Renal cortical epithelial cell (primary cell): Measurements from ENCODE around the gene RBBP5. TPM values are rescaled to one million over a fixed set of nuclear protein-coding genes. Genes with fewer than 3 reads are reported as not detected.

ENCODE experiments used
- DNase-seq: peaks from one replicate; pipeline ENCODE4 v3.0.0-alpha.2; 2011; ENCODE audit warnings: low read depth
- total RNA-seq: library from RNA; depleted of rRNA; stranded (reverse); fragments of >200 nt; gene quantifications from 2 replicates; pipeline ENCODE4 v1.2.3, GENCODE V29; 2014

RBBP5 gene
- total RNA-seq, 1 donor from 2014 or later: 33.1 TPM

- no peak for DNase-seq
Measured at GRCh38 chr1:205075642-205076155, 46.1 kb downstream of the RBBP5 start.

DNA sequence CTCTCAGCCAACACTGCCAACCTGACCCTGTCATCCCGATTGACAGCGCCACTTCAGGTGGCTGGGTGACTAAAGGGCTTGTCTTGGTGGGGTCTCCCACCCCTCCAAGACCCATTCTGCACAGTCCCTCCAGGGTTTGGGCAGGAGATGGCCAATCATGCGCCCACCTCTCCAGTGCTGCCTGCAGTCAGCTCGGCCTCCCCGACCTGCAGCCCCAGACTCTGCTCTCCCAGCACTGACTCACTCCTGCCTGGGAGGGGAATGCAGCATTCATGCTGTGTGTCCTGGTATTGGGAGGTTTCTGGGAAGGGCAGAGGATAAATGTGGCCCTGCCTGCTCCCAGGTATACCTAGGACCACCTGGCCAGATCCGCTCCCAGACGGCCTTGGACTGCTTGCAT lies 47.3 kb downstream of the RBBP5 start:
- DNase-seq: no peak

GRCh38 chr1:205074084-205074483 lies 47.7 kb downstream of the RBBP5 start:
- DNase-seq: no peak

- DNase-seq: no peak
Measured at GRCh38 chr1:205073511-205073910, 48.3 kb downstream of the RBBP5 start.

DNA sequence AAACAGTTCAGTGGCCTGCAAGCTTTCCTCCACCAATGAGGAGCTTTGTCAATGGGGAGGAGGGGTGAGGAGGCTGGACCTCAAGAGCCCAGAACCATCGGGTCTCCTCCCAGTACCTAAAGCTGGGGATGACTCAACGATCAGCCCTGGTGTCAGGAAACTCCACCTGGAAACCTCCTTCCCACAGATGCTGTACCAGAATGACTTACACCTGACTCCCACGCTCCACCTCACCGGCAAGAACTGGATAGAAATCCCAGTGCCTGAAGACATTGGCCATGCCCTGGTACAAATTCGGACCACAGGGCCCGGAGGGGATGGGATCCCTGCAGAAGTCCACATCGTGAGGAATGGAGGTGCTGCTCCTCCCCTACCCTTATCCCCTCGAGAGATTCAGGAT lies 48.9 kb downstream of the RBBP5 start:
- no peak for DNase-seq

DNA sequence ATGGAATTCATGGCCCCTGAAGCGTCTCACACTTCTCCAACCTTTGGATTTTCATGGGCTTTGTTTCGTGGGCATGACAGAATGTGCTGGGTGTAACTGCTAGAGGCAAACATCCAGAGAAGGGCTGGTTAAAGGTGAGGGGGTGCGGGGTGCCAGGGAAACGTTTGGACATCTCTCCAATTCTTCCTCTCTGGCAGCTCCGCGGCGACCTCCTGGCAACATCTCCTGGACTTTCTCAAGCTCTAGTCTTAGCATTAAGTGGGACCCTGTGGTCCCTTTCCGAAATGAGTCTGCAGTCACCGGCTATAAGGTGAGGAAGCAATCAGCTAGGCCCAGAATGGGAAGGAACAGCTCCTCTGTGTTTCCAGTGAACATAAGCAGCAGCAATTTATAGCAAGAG lies 49.5 kb downstream of the RBBP5 start:
- DNase-seq: no peak

GRCh38 chr1:205071801-205072200 lies 50.0 kb downstream of the RBBP5 start:
- DNase-seq: no peak

- DNase-seq: no peak
Measured at GRCh38 chr1:205071028-205071409, 50.8 kb downstream of the RBBP5 start.

DNA sequence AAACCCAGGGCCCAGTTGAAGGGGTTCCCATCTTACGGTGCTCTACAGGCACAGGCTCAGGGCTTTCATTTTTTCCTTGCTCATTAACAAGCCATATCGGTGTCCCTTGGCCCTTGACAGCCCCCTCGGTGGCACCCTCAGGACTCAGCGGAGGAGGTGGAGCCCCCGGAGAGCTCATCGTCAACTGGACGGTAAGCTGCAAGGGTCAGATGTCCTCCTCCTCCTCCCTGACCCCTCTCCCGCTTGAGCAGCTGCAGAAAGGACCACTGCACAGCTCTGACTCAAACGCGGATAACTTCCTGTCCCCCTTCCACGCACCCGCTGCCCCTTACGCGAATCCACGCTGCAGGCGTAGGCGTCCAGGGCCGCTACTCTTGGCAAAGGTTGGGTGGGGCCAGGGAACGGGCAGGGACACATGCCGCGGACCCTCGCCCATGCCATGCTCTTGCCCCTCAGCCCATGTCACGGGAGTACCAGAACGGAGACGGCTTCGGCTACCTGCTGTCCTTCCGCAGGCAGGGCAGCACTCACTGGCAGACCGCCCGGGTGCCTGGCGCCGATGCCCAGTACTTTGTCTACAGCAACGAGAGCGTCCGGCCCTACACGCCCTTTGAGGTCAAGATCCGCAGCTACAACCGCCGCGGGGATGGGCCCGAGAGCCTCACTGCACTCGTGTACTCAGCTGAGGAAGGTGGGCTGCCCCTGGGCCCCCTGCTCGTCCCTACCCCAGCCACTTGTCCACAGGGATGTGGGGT lies 52.2 kb downstream of the RBBP5 start:
- no peak for DNase-seq

DNA sequence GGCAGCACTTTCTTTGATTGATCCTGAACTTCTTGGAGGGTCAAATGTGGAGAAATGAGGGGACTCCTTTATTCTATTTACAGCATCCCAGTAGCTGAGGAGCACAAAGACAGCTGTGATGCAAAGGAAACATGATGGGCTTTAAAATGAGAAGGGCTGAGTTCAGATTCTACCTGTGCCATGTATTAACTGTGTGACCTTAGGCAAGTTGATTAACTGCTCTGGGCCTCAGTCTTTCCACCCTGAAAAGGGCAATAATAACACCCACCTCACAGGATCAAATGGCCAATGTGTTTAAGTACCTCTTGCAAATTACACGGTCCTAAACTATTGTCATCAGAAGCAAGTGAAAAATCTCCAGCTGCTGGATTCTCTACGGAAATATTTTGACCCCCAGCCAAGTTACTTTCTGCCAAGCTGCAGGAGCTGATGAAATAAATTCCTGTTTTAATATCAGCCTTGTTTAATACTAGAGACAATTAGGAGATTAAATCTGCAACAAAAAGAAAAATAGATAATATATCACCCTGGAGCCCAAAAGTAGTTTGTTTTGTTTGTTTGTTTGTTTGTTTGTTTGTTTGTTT lies 53.2 kb downstream of the RBBP5 start:
- no peak for DNase-seq

- DNase-seq: no peak
Measured at GRCh38 chr1:205068001-205068400, 53.8 kb downstream of the RBBP5 start.

DNA sequence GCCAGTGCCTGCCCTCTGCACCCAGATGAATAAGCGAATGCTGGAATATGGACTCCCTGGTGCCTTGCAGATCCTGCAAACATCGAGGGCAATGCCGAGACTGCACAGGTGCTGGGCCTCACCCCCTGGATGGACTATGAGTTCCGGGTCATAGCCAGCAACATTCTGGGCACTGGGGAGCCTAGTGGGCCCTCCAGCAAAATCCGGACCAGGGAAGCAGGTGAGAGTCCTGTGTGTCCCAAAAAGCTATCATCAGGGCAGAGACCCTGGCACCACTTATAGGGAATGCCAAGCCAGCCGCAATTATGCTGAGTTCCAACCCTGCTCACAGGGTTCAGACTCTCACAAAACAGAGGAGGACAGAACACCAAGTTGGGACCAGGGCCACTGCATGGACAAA lies 54.7 kb downstream of the RBBP5 start:
- DNase-seq: no peak

- no peak for DNase-seq
Measured at GRCh38 chr1:205066141-205066818, 55.5 kb downstream of the RBBP5 start.

DNA sequence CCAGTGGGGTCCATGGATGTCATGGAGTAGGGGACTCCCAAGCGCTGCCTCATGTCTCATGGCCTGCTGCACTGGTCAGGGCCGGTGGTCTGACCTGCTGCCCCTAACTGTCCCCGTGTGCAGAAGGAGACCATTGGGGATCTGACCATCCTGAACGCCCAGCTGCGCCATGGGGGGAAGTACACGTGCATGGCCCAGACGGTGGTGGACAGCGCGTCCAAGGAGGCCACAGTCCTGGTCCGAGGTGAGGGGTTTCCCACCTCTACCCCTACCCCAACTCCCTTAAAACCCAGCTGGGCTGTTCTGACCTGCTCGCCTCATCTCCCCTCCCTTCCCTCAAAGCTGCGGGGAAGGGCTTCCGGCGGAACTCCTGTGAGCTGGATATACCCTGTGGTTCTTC lies 56.1 kb downstream of the RBBP5 start:
- no peak for DNase-seq

DNA sequence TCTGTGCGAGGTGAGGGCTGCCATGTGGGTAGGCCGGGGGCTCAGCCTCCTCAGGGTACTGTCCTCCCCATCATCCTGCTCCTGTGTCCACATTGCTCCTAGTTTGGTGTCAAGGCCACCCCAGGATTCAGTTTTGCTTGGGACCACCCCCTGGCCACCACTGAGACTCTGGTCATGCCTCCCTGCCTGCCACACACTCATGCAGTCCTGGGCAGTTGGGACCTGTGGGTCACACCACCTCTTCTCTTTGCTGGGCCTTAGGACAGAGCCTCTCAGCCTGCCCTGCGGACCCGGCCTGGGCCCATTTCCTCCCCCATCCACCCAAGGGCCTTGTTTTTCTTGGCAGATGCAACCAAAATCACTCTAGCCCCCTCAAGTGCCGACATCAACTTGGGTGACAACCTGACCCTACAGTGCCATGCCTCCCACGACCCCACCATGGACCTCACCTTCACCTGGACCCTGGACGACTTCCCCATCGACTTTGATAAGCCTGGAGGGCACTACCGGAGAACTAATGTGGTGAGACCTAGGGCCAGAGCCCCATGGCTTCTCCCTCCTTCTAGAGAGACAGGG lies 56.9 kb downstream of the RBBP5 start:
- no peak for DNase-seq

GRCh38 chr1:205064301-205064700 lies 57.5 kb downstream of the RBBP5 start:
- DNase-seq: no peak

GRCh38 chr1:205062895-205063294 lies 58.9 kb downstream of the RBBP5 start:
- no peak for DNase-seq

DNA sequence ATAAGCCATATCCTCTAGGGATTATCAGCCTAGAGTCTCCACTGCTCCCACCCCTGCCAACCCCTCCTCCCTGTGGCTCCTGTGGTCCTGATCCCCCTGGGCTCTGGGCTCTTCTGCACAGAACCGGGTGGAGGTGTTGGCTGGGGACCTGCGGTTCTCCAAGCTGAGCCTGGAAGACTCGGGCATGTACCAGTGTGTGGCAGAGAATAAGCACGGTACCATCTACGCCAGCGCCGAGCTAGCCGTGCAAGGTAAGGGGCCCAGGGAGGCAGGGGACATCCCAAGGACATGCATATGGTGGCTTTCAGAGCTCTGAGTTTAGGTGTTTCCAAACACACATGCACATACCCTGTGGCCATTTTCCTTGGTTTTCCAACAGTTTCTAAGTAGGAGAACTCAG lies 59.5 kb downstream of the RBBP5 start:
- no peak for DNase-seq

- peak; percentile 44 for DNase-seq
Measured at GRCh38 chr1:205061665-205062069, 60.1 kb downstream of the RBBP5 start.

DNA sequence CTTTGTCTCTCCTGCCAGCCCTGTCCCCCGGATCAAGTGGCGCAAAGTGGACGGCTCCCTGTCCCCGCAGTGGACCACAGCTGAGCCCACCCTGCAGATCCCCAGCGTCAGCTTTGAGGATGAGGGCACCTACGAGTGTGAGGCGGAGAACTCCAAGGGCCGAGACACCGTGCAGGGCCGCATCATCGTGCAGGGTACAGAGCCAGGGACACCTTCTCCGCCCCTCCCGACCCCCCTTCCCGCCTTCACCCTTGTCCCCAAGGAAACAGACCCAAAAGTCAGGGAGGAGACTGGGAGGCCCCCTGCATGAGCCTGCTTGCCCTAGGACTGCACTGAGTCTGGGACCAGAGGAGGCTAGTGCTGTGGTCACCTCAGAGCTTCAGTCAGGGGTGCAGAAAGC lies 60.6 kb downstream of the RBBP5 start:
- DNase-seq: no peak

GRCh38 chr1:205060746-205061145 lies 61.0 kb downstream of the RBBP5 start:
- no peak for DNase-seq

- DNase-seq: no peak
Measured at GRCh38 chr1:205059660-205060059, 62.1 kb downstream of the RBBP5 start.

DNA sequence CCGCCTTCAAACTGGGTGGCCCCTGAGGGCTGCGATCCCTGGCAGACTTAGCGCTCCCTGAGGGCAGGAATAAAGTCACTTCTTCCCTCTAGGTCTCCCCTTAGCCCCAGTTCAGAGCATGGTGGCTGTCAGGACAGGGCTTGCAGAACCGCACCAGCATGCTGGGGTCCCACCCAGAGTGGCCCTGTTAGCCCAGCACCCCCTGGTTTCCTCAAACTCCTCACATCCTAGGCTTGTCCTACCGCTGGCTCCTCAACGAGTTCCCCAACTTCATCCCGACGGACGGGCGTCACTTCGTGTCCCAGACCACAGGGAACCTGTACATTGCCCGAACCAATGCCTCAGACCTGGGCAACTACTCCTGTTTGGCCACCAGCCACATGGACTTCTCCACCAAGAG lies 62.9 kb downstream of the RBBP5 start:
- no peak for DNase-seq
